HL-60 (cell line): ENCODE data around the gene OBI1.

Experiments used
- DNase-seq, 2 experiments: peaks; one replicate each; pipeline ENCODE4 v3.0.0-alpha.2; 2010 to 2020; ENCODE audit warnings: low read depth in 1 of 2, low spot score in 1 of 2
- H3K27ac ChIP-seq: fragments of 250-450 bp; sonication (Bioruptor Pico); replicated peaks from 2 replicates; pipeline ENCODE4 v1.5.1; 2020; ENCODE audit warnings: mild to moderate bottlenecking, moderate library complexity
- H3K27me3 ChIP-seq: fragments of 250-450 bp; sonication (Bioruptor Pico); 2 replicates; pipeline ENCODE4 v1.5.1; 2021; ENCODE audit warnings: mild to moderate bottlenecking, moderate library complexity; ENCODE audit not compliant: insufficient read depth, poor library complexity, severe bottlenecking
- H3K4me3 ChIP-seq: replicated peaks from 2 replicates; pipeline ENCODE4 v1.5.1; 2011; ENCODE audit warnings: mild to moderate bottlenecking, control low read depth, low read length; ENCODE audit not compliant: insufficient read depth
- CTCF ChIP-seq: IDR thresholded peaks from one replicate; pipeline ENCODE4 v1.5.1; 2011; ENCODE audit warnings: low read length, control low read depth, inconsistent platforms; ENCODE audit not compliant: insufficient read depth
- GABPA ChIP-seq: IDR thresholded peaks from 2 replicates; pipeline ENCODE4 v1.6.1; 2012; ENCODE audit warnings: low read depth
- POLR2AphosphoS5 ChIP-seq: IDR thresholded peaks from 2 replicates; pipeline ENCODE4 v1.6.1; 2012; ENCODE audit warnings: low read depth
- REST ChIP-seq: IDR thresholded peaks from 2 replicates; pipeline ENCODE4 v1.6.1; 2012; ENCODE audit warnings: low read depth; ENCODE audit not compliant: insufficient replicate concordance
- SPI1 ChIP-seq: IDR thresholded peaks from 2 replicates; pipeline ENCODE4 v1.6.1; 2012; ENCODE audit warnings: low read depth, mild to moderate bottlenecking, borderline replicate concordance

OBI1 gene

DNA sequence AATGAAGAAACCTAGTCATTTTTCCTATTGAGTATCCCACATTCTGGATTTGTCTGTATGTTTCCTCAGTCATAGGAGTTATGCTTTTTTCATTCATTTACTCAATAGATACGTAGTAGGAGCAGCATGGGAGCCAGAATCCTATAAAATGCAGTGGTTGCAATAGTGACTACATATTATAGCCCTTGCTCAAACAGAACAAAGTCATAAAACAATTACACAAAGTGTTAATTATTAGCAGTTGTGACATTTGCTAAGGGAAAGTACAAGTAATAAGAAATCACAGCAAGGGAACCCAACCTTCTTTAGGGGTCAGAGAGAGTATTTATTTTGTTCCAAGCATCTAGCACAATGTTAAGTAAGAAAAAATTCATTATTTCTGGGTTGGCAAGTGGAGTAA lies 27.9 kb downstream of the OBI1 start:
- Histone ChIP-seq H3K27me3 (no peaks in the 10 kb centered on the region), H3K4me3 (no peak overlapping the region), H3K27ac (no peak overlapping the region)
- no peak for TF ChIP-seq GABPA
- TF ChIP-seq REST: no peak
- no peak for TF ChIP-seq POLR2AphosphoS5
- TF ChIP-seq CTCF: no peak
- TF ChIP-seq SPI1: no peak
- DNase-seq: no peak

DNA sequence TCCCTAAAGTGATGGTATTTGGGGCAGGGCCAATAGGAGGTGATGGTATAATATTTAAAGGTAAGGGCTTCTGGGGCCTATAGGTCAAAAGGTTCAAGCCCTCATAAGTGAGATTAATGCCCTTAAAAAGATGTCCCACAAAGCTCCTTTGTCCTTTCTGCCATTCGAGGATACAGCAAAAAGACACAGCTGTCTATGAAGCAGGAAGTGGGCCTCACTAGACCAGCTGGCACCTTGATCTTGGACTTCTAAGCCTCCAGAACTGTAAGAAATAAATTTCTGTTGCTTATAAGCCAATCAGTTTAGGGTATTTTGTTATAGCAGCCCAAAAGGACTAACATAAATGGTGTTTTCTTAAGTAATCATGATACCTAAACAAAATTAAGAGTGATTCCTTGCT lies 28.4 kb downstream of the OBI1 start:
- DNase-seq: no peak
- Histone ChIP-seq H3K4me3 (no peak overlapping the region), H3K27ac (no peak overlapping the region), H3K27me3 (no peaks in the 10 kb centered on the region)
- no peak for TF ChIP-seq SPI1
- no peak for TF ChIP-seq CTCF
- TF ChIP-seq REST: no peak
- no peak for TF ChIP-seq GABPA
- TF ChIP-seq POLR2AphosphoS5: no peak

DNA sequence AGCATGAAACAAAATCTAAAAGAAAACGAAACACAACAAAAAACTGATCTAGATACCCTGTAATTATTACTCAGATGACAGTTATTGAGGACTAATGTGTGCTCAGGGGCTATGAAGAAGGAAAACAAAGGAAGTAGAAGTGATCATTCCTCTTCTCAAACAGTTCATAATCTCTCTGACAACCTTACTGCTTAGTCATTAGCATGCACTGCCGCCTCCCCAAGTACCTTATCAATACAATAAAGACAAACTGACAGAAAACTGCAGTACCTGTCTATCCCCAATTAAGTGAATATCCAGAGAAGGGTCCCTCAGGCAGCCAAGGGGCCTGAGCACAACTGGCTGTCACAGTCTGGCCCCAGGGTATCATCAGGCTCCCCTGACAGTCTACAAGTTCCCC lies 33.6 kb downstream of the OBI1 start:
- DNase-seq: no peak
- Histone ChIP-seq H3K27ac (no peak overlapping the region), H3K27me3 (no peaks in the 10 kb centered on the region), H3K4me3 (no peak overlapping the region)
- TF ChIP-seq REST (no peak), POLR2AphosphoS5 (no peak)

DNA sequence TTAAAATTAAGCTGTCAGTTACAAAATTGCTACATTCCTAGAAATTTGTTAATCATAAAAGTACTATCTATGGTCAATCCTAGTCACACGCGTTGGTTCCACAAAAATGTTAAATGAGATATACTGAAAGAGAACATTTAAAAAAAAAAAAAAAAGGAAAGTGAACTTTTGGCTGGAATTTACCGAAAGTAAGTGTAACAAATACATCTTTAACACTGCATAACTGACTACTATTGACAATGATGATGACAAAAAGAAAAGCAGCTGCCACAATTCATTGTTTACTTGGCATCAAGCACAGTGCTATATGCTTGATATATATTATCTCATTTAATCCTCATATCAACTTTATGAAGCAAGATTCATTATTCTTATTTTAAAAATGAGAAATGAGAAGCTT lies 35.8 kb downstream of the OBI1 start:
- Histone ChIP-seq H3K27me3 (no peaks in the 10 kb centered on the region), H3K4me3 (no peak overlapping the region), H3K27ac (no peak overlapping the region)
- no peak for DNase-seq
- TF ChIP-seq SPI1 (no peak), GABPA (no peak), CTCF (no peak), POLR2AphosphoS5 (no peak), REST (no peak)
